ENCODE data around the gene SH2D3A.
"Not testable (repeated sequence)": the region's sequence is repeated elsewhere in the genome, so short reads cannot be mapped to it uniquely, and the experiment has no call there.

SH2D3A gene

GRCh38 chr19:6754653-6755463, 12.4 kb downstream of the SH2D3A start:
- DNase-seq = no peak

DNA sequence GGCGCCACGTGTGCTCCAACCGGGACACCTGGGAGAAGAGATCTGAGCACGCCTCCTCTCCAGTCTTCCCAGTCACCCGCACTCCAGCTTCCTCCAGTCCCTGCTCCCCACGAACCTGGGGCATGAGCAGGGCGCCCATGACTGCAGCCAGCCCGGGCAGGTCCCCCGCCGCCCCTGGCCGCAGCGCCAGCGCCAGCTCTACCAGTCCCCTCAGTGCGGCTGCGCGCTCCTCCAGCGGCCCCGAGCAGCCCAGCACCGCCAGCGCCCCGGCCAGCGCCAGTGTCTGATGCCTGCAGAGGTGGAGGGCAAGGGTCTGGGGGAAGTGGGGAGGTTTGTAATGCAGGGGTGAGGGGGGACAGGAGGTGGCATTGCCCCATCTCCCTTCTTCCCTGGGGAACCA, 13.1 kb downstream of the SH2D3A start:
- DNase-seq = no peak

- DNase-seq = peak; percentile 67 to 82 (median 78)
Measured at GRCh38 chr19:6753178-6754031, 13.8 kb downstream of the SH2D3A start.

- no peak for DNase-seq
Measured at GRCh38 chr19:6752256-6753177, 14.7 kb downstream of the SH2D3A start.

DNA sequence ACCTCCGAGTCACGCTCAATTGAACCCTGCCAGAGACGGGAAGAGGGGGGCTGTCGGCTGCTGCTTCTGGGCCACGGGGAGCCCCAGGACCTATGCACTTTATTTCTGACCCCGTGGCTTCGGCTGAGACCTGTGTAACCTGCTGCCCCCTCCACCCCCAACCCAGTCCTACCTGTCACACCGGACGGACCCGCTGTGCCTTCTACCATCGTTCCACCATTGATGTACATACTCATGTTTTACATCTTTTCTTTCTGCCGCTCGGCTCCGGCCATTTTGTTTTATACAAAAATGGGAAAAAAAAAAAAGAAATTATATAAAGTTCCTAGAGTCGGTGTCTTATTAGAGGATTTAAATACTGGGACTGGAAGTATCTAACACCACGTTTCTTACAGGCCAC, 16.0 kb downstream of the SH2D3A start:
- no peak for DNase-seq

DNA sequence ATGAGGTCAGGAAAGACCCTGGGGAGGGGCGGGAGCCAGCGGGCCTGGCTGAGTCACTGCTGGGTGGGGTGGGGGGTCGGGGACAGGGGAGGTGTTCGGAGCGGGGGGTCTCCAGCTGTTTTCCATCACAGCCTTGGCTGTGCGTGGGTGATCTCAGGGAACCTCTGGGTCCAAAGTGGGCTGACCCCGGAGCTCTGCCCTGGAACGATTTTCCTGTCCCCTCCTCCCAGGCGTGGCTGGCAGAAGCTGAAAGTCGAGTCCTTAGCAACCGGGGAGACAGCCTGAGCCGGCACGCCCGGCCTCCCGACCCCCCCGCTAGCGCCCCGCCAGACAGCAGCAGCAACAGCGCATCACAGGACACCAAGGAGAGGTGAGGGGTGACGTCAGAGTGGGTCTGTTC, 17.2 kb downstream of the SH2D3A start:
- DNase-seq = no peak

- not testable (repeated sequence) for DNase-seq
Measured at GRCh38 chr19:6748543-6748942, 18.7 kb downstream of the SH2D3A start.

DNA sequence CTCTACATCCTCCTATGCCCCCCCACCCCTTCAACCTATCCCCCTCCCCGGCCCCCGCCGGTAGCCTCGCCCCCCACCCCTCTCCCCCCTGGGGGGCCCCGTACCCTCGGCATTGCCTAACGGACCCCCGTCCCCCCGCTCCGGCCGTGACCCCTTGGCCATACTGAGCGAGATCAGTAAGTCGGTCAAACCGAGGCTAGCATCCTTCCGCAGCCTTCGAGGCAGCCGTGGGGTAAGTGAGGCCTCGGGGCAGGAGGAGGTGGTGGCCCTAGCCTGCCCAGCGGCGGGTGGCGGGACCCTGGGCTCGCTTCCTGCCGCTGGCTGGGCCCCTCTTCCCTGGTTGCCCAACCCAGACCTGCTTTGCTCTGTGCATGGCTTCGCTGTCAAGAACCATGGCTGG, 21.3 kb downstream of the SH2D3A start:
- no peak for DNase-seq

DNA sequence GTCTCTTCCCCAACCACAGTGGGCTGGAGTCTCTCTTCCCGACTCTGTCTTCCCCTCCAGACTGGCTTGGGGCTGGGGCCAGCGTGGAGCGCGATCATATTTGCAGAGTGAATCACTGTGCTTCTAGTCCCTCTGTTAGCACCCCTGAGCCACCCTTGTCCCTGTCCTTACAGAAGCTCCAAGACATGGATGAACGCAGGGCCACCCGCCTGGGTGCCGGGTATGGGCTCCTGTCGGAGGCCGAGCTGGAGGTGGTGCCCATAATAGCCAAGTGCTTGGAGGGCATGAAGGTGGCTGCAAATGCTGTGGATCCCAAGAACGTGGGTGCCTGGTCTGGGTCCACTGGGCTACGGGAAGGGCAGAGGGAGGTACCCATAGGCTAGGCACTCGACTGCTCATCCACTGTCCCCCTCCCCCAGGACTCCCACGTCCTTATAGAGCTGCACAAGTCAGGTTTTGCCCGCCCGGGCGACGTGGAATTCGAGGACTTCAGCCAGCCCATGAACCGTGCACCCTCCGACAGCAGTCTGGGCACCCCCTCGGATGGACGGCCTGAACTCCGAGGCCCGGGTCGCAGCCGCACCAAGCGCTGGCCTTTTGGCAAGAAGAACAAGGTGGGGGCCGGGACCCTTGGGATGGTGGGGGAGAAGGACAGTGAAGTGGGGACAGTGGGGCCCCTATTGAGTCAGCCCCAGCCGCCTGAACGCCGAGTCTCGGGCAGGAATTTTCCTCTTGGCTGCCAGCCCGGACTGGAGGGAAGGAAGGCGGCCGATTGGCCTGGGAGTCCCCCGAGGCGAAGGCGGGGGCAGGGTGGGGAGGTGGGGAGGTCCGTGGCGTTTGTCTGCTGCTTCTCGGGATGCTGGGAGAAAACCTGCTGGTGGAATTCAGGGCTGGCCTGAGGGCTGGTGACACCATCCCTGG, 22.6 kb downstream of the SH2D3A start:
- no peak for DNase-seq

DNA sequence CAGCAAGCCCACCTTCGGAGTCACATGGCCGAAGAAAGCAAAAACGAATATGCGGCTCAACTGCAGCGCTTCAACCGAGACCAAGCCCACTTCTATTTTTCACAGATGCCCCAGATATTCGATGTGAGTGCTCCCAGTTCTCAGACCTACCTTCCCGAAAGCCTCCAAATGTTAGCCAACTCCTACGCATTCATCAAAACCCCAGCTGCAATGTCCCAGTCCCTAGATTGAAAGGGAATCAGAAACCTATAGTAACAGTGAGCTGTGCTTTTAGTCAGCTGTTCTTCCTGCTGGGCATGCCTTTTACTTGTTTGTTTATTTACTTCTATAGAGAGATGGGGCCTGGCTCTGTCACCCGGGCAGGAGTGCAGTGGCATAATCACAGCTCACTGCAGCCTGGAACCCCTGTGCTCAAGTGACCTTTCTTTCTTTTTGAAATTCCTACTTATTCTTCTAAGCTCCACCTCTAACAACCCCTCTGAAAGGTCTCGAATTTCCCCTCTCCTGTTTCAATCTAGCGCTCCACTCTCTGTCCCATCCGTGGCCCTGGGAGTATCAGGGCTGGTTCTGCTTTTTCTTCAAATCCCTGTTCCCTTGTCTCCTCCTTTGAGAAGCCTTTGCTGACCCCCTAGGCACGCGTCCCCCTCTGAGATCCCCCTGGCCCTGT, 23.4 kb downstream of the SH2D3A start:
- no peak for DNase-seq

DNA sequence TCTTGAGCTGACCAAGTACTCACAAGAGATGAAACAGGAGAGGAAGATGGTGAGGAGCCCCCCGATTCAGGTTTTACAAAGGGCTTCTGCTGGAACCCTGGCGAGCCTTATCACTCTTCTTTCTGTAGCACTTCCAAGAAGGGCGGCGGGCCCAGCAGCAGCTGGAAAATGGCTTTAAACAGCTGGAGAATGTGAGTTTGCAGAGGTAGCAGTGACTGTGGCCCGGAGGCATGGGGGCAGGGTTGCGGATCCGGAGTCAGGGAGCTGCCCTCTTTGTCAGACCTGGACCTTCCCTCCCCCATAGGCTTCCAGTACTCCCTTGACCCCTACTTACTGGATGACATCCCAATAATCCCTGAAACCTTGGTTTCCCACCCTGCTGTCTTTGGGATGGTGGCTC, 24.2 kb downstream of the SH2D3A start:
- DNase-seq = no peak

- peak in 1 of 6 experiments; percentile 17 for DNase-seq
Measured at GRCh38 chr19:6740589-6741343, 26.5 kb downstream of the SH2D3A start.

DNA sequence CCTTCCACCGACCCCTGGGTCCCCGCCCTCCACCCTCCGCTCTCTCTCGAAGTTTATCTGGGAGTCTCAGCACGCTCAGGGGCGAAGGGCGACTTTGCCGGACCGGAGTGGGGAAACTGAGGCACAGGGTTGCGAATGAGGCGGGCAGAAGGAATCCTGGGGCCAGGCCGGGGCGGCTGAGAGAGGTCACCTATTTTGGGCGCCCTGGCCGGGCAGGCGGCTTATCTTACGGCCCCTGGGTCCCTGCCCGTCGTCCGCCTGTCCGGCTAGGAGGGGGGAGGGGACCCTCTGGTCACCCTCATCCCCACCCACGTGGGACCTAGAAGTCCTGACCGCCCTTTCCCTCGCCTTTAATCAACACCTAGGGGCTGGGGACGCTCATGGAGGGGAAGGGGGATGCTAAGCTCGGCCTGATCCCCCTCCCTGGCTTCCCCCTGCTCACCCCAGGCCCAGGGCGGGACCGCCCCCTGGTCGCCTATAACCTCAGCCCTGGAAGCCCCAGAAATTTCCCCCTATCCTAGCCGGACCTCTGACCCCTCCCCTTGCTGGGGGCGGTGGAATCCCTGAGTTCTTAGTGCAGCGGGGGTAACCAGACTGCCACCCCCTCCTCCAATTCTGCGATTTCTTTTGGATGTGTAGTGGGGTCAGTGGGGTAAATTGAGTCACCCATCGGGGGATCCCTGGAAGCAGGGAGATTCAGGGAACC, 27.2 kb downstream of the SH2D3A start:
- peak in 1 of 6 experiments; percentile 26 for DNase-seq

DNA sequence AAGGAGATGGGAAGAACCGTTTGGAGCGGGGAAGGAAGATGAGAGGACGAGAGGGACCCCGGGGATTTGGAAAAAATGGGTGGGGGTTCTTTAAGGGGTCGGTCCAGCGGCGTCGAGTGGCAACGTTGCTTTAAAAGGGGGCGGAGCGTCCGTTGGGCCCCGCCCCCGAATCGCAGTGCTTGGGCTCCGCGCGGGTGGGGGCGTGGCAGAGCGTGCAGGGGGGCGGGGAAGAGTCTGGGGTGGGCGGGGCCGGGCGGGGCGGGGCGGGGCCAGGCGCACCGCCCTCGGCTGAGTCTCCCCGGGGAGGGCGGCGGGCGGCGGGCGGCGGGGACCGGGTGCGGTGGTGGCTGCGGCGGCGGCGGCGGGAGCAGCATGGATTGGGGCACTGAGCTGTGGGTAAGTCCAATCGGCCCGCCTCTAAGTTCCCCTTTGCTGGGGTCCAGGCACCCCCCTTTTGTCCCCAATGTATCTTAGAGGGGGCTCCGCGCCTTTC, 27.8 kb downstream of the SH2D3A start, which contains the start of gene TRIP10:
TRIP10 (plus strand) TSS at position 291 of the 493 bp plus-strand sequence; CDS start at position 373, 82 bp downstream.
- DNase-seq = peak; percentile 58 to 86 (median 76)

DNA sequence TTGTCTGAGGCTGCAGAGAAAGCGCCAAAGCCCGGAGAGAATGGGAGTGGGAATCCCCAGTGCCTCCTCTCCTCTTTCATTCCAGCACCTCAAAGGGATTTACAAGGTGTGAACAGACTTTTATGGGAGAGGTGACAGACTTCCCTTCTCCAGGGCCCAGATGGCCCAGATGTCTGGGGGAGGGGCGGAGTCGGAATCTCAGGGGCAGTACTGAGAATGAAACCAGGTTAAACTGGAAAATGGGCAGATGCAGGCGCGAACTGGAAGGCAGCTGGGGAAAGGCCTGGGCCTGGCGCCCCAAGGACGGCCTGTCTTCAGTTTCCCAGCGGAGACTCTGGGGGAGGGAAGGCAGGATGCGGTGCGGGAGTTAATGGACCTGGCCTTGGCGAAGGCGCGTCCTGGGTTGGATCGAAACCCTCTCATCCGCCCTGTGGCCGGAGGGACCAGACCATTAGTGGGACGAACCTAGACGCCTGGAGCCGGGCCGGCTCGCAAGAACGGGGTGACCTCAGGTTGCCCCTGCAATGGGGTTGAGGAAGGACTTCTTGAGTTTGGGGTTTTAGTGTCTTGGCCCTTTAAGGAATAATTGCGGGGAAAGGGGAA, 28.3 kb downstream of the SH2D3A start:
- DNase-seq = peak in 3 of 6 experiments; percentile 48 to 62 (median 53)

DNA sequence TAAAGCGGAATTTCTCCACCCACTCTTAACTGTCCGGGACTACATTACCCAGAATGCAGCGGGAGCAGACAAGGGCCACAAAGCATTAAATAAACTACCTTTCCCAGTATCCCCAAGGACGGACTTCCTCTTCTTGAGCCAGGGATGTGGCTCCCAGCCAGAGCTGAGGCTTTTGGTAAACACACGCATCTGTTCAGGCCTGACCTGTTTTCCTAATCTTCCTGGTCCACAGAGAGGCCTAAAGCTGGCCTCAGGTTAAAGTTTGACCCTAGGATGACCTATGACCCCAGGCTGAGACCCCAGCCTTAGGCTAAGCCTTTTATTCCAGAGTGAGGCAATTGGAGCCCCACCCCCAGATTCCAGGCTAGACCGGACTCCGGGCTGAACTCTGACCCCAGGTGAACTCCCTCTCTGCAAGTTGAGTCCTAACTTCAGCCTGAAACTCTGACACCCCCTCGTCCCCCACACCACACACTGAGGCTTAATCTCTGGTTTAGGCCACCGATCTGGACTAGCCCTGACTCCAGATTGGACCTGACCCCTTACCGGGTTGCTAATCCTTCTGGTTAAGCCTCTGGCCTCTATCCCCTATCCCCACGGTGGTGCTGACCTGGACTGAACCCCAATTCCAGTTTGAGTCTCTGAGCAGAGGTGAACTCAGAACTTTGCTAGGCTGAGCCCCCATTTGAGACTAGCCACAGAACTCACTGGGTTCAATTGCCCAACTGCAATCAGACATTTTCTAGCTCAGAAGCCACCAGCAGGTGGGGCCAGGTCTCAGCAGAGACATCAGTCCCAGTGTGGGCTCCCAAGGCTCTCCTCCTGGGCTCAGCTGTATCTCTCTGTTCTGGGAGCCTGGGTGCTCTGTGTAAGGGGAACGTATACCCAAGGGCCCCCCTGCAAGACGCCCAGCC, 29.1 kb downstream of the SH2D3A start:
- DNase-seq = peak; percentile 53 to 77 (median 68)

DNA sequence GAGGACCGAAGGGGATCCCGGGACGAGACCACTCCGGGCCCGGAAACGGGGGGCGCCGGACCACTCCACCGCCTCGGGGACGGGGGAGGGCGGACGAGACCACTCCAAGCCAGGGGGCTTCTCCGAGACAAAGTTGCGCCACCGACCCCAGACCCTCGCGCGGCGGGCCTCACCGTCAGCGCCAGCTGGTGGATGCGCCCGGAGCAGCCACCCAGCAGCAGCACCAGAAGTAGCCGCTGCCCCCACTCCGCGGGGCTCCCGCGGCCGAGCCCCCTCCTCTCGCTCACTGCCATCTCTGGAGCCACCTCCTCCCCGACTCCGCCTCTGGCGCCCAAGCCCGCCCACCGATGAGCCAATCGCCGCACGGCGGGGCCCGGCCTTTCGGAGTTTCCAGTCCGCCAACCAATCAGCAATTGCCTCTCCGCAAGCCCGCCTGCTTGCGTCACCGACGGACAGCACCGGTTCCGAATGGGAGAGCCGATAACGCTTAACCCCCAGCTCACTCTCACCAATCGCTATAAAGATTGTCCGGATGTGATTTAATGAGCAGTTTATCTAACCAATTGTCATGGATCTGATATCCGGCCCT, 29.9 kb downstream of the SH2D3A start, which contains the start of gene GPR108:
GPR108 (minus strand) TSS at position 297 of the 589 bp plus-strand sequence; CDS start at position 293, 4 bp downstream.
- DNase-seq = peak; percentile 95 to 100 (median 98)
